Measurements from ENCODE around the gene ZNF574.

- TF ChIP-seq, protein P1, sequence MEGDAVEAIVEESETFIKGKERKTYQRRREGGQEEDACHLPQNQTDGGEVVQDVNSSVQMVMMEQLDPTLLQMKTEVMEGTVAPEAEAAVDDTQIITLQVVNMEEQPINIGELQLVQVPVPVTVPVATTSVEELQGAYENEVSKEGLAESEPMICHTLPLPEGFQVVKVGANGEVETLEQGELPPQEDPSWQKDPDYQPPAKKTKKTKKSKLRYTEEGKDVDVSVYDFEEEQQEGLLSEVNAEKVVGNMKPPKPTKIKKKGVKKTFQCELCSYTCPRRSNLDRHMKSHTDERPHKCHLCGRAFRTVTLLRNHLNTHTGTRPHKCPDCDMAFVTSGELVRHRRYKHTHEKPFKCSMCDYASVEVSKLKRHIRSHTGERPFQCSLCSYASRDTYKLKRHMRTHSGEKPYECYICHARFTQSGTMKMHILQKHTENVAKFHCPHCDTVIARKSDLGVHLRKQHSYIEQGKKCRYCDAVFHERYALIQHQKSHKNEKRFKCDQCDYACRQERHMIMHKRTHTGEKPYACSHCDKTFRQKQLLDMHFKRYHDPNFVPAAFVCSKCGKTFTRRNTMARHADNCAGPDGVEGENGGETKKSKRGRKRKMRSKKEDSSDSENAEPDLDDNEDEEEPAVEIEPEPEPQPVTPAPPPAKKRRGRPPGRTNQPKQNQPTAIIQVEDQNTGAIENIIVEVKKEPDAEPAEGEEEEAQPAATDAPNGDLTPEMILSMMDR (IDR thresholded peaks at IDR 0.05) = no peak
- TF ChIP-seq EP300 (IDR thresholded peaks at IDR 0.05) = no peak
- TF ChIP-seq POLR2A (IDR thresholded peaks at IDR 0.05; ENCODE audit: low read depth) = no peak
- no peak for TF ChIP-seq POLR2AphosphoS5 (IDR thresholded peaks at IDR 0.05)
Observed at GRCh38 chr19:42062381-42062780, 13.6 kb upstream of the ZNF574 start.
